ENCODE data around the gene JMJD1C.
"Not testable (repeated sequence)": the region's sequence is repeated elsewhere in the genome, so short reads cannot be mapped to it uniquely, and the experiment has no call there.

JMJD1C gene

DNA sequence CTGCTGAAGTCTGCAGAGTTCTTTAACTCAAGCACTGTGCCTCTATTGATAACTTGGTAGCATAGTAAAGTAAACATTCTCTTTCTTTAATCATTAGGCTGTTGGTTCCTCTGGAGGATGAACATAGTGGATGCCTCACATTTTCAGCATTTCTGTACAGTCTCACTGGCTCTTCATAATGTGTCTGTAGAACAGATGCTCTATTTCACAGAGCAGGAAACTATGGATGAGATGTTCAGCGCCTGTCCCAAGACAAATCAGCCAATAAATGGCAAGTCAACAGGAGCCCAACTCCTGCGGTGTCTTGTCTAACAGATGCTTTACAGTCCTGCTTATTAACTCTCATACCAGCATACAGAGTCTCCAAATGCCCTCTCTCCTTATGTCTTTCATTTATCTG is 296.2 kb downstream of the JMJD1C start:
- DNase-seq (ENCODE audit: low read depth in 2 of 2): no peak

DNA sequence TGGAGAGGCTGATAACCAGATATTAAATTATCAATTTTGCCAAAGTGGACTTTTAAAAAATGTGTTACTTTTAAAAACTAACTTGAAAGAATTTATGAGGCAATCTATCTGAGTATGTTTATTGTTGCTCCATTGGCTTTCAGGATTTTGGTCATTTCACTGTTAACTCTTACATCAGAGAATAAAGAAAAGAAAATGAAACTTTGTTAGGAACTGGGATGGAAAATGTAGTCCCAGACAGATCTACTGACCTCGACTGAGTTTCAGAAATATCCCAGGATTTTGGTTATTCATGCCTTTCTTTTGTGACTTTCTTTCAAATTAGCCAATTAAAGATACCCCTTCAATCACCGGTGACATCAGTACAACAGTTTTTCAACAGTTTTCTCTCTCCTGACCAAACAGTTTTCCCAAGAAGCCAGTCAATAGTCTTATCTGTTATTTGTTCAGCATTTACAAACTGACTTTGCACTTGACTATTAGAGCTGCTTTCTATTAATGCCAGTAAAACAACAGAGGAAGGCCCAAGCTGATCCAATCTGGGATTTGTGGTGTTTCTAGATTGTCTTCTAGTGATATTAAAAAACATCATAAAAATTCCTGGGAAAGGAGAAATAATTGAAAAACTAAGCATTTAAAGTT is 296.8 kb downstream of the JMJD1C start:
- no peak for DNase-seq (ENCODE audit: low read depth in 2 of 2)

GRCh38 chr10:63166742-63167258 is 299.0 kb downstream of the JMJD1C start:
- no peak for DNase-seq (ENCODE audit: low read depth in 2 of 2)

DNA sequence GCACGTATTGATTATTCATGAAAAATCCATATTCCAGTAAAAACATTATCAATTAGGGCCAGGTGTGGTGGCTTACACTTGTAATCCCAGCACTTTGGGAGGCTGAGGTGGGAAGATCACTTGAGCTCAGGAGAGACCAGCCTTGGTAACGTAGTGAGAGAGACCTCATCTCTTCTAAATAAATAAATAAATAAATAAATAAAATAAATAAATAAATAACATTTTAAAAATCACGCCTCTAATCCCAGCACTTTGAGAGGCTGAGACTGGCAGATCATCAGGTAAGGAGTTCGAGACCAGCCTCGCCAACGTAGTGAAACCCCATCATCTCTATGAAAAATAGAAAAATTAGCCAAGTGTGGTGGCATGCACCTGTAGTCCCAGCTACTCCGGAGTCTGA is 300.5 kb downstream of the JMJD1C start:
- DNase-seq (ENCODE audit: low read depth in 2 of 2): no peak

- no peak for DNase-seq (ENCODE audit: low read depth in 2 of 2)
Measured at GRCh38 chr10:63164166-63164623, 301.6 kb downstream of the JMJD1C start.

- DNase-seq (ENCODE audit: low read depth in 2 of 2): no peak
Measured at GRCh38 chr10:63161592-63161991, 304.2 kb downstream of the JMJD1C start.

DNA sequence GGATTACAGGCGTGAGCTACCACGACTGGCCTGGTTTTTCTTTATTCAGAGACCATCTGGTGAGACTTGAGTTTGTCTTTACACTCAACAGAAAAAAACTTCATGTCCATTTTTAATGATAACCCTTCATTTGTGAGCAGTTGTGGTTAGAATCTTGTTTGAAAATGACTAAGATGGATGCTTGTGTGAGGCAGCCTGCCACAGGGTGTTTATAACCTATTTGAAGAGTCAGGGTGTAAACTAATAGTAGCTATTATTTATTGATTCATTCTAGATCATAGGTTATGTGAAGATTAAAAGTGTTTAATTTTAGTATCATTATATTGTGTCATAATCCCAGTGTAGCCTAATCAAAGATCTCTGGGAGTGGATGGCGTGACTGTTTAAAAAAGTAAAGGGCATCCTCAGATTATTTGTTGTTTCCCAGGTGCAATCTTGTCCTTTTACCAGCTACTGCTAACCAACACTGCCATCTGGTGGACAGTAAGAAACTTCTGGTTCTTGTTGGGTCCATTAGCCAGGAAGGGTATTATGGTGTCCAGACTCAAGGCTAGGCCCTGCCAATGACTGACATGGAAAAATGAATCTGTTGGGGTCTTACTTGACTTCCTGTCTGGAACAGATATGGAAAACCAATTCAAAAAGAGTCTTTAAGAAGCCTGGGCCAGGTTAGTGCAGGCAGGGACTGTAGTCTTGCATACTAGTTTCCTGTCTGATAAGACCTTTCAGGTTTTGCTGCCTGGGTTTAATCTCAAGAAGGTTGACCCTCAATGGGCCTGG is 307.7 kb downstream of the JMJD1C start:
- DNase-seq (ENCODE audit: low read depth in 2 of 2): peak; percentile 9 to 18

DNA sequence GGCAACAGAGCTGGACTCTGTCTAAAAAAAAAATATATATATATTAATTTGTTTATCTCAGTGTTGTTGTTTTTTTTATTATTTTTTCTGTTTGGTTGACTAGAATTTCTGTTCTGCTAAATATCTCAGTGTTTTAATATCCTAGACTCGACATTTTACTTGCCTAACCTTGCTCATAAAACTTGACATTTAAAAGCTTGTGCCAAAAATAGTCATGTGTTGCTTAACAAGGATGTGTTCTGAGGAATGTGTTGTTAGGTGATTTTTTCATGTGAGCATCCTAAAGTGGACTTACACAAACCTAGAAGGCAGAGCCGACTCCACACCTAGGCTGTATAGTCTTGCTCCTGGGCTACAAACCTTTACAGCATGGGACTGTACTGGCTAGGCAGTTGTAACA is 309.5 kb downstream of the JMJD1C start:
- no peak for DNase-seq (ENCODE audit: low read depth in 2 of 2)

GRCh38 chr10:63155388-63156020 is 310.3 kb downstream of the JMJD1C start:
- no peak for DNase-seq (ENCODE audit: low read depth in 2 of 2)

DNA sequence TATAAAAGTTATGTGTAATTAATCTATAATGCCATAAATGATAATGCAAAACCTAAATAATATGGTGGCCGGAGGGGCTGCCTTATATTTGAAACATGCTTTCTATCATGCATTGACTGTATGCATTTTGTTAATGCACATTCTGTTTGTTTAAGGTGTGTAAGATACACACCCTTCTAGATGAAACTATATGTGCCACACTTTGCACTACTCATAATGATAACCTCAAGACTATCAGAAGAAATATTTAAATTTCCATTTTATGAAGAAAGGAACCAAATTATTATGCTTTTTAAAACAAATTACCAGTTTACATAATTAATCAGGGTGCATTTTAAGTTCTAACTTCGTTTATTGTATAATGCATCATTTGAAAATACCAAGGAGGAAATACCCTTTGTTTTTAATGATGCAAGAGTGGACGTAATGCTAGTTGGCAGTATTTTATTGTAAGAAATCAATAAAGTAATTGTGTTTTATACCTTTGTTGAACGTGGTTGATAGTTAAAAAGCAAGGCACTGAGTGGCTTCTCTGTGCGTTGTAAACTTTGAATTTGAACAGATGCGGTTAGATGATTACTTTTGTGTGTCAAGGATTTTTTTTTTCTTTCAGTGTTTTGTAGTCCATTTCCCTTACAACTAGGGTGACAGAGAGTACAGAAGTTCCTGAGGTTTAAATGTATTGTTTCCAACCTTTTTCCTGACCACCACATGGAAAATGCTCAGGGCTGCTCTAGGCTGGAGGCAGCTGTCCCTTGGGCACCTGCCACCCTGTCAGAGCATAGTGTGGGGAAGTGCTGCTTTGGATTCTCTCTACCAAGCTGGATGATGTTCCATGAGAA is 311.0 kb downstream of the JMJD1C start:
- DNase-seq (ENCODE audit: low read depth in 2 of 2): no peak

- DNase-seq (ENCODE audit: low read depth in 2 of 2): not testable (repeated sequence)
Measured at GRCh38 chr10:63153868-63154545, 311.8 kb downstream of the JMJD1C start.

GRCh38 chr10:63150745-63151144 is 315.0 kb downstream of the JMJD1C start:
- DNase-seq (ENCODE audit: low read depth in 2 of 2): no peak

DNA sequence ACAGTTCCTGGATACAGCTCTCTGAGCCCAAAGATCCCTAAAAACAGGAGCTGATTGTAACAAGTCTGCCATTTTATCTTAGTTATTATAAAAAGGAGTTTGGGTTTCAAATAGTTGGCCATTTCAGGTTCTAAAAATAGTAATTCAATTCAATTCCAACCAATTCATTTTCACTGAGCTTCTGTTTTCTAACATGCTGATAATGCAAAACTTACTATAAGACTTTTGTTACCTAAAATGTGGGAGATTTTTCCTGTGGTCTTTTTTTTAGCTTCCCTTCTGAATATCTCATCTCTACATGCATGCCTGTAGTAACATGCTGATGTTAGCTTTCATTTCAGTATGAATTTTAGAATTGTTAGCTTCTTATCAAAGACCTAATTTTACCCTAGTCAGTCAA is 319.3 kb downstream of the JMJD1C start:
- no peak for DNase-seq (ENCODE audit: low read depth in 2 of 2)

DNA sequence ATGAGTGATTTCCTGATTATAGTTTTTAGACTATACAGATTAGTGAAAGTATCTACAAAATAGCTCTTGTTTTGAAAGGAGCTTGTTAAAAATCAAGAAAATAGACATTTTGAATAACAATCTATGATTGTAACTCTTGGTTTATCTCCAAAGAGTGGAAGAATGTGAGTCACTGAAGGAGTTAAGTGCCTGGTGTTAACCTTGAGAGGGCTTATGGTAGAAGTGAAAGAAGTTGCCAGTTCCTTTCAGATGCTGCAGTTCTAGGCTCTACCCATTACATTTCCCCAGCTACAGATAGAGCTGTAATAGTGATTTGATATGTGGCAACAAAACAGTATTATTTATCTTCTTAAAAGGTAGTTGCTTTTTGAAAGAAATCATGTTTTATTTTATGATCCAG is 320.0 kb downstream of the JMJD1C start:
- no peak for DNase-seq (ENCODE audit: low read depth in 2 of 2)

- DNase-seq (ENCODE audit: low read depth in 2 of 2): no peak
Measured at GRCh38 chr10:63143987-63144386, 321.8 kb downstream of the JMJD1C start.

DNA sequence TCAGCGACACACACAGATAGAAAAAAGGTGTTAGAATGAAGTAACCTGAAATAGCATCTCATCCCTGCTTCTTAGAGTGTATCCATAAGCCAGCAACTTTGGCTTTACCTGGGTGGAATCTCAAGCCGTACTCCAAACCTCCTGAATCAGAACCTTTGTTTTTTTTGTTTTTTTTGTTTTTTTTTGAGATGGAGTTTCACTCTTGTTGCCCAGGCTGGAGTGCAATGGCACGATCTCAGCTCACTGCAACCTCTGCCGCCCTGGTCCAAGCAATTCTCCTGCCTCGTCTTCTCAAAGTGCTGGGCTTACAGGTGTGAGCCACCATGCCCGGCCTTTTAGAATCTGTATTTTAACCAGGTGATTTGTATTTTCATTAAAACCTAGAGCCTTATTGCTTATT is 323.6 kb downstream of the JMJD1C start:
- DNase-seq (ENCODE audit: low read depth in 2 of 2): no peak

DNA sequence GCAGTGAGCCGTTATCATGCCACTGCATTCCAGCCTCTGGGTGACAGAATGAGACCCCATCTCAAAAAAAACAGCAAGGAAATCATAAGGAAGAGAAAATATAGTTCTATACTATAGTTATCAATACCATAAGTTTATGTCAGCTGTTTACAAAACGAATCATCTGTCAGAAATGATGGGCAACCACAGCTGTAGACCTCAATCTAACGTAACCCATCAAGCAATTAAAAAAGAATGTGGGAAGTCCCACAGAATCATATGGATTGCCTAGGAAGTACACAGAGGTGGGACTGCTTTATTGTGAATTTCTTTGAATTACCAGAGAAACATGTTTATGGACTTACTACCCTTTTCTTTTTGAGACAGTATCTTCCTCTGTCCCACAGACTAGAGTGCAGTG is 325.7 kb downstream of the JMJD1C start:
- no peak for DNase-seq (ENCODE audit: low read depth in 2 of 2)

DNA sequence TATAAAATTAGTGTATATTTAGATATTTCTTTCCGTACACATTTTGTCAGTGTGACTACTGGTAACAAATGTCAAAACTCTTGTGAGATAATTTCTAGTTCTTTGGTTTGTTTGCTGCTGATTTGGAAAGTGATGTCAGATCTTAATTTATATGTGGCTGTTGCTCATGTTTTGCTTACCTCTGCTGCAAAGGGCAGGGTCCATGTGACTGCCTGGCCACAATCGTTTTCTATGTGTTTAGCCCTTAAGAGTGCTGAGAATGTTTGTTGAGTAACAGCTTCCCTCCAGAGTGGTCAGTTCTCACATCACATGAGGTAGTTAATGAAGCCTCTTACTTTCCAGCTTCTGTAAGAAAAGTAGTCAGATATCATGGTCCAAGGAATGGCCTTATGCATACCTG is 328.5 kb downstream of the JMJD1C start:
- DNase-seq (ENCODE audit: low read depth in 2 of 2): no peak

- DNase-seq (ENCODE audit: low read depth in 2 of 2): no peak
Measured at GRCh38 chr10:63133821-63134557, 331.8 kb downstream of the JMJD1C start.

DNA sequence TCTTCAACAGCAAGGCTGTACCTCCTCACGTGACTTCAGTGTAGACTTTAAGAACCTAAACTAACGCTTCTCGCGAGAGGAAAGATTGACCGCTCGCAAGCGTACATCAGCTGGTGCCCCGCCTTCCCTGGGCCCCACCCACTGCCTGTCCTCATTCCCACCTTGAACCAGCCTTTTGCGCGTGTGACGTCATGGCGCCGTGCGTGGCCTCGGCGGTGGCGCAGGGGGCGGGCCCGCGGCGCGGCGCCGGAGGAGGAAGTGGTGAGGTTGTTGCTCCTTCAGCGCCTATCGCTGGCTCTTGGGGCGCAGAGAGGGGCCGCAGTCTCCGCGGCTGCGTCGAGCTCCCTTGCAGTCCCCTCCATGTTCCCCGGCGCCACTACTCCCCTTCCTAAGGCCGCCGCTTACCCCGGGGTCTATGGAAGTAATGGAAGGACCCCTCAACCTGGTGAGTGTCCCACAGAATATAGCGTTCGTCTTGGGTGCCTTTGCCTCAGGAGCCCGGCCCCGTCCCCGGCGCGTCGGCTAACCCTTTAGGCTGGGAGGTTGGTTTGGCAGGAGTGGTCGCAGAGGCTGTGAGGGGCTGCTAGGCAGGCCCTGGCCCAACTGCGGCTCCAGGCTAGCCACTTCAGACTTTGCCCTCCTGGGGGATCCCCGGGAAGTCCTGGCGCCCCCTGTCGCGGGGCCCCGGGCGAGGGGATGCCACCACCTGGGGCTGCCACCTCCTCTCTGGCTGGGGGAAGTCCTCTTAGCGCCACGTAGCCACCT is 332.5 kb downstream of the JMJD1C start, which contains the start of gene NRBF2:
NRBF2 (plus strand) TSS at position 273 of the 765 bp plus-strand sequence; CDS start at position 416, 143 bp downstream.
- DNase-seq (ENCODE audit: low read depth in 2 of 2): peak; percentile 92 to 94
